Mesothelial cell of epicardium (in vitro differentiated cells): Measurements from ENCODE around the gene RPS2. TPM values are rescaled to one million over a fixed set of nuclear protein-coding genes. Genes with fewer than 3 reads are reported as not detected.
"Not testable (repeated sequence)": the region's sequence is repeated elsewhere in the genome, so short reads cannot be mapped to it uniquely, and the experiment has no call there.

ENCODE experiments used
- DNase-seq, 2 experiments: peaks; one replicate each; pipeline ENCODE4 v3.0.0; 2021; ENCODE audit warnings: low spot score in 2 of 2; ENCODE audit not compliant: unreplicated experiment in 2 of 2
- H3K27ac Mint-ChIP-seq: 2 replicates; pipeline ENCODE4 v1.8.0; 2021; ENCODE audit warnings: mixed read lengths
- H3K27me3 Mint-ChIP-seq: 2 replicates; pipeline ENCODE4 v1.8.0; 2021; ENCODE audit warnings: low read depth, mixed read lengths
- H3K36me3 Mint-ChIP-seq: 2 replicates; pipeline ENCODE4 v1.8.0; 2021; ENCODE audit warnings: mixed read lengths
- H3K4me1 Mint-ChIP-seq: 2 replicates; pipeline ENCODE4 v1.8.0; 2021; ENCODE audit warnings: mixed read lengths
- H3K4me3 Mint-ChIP-seq: 2 replicates; pipeline ENCODE4 v1.8.0; 2021; ENCODE audit warnings: mild to moderate bottlenecking, moderate library complexity, mixed read lengths
- H3K9me3 Mint-ChIP-seq: 2 replicates; pipeline ENCODE4 v1.8.0; 2021; ENCODE audit warnings: mixed read lengths
- CTCF ChIP-seq: fragments of 200-600 bp; sonication (generic); IDR thresholded peaks from one replicate; pipeline ENCODE4 v1.5.0; 2021; ENCODE audit warnings: antibody characterized with exemption; ENCODE audit not compliant: unreplicated experiment
- total RNA-seq: library from RNA; stranded (reverse); gene quantifications from 3 replicates; pipeline ENCODE4 v1.2.1, GENCODE V29; 2021

The RPS2 gene
- total RNA-seq = 2,265 to 2,496 TPM (median 2,379 TPM) in 3 replicates

- H3K4me1 Mint-ChIP-seq = peaks cover 34% of the 10 kb centered on the region
- DNase-seq = peak; percentile 99 to 100
- no peaks in the 10 kb centered on the region for H3K9me3 Mint-ChIP-seq
- H3K36me3 Mint-ChIP-seq = peaks cover 6% of the 10 kb centered on the region
- peak within 1 kb of the TSS; percentile 98 for H3K27ac Mint-ChIP-seq
- H3K4me3 Mint-ChIP-seq = peak within 1 kb of the TSS; percentile 93
- no peak for TF ChIP-seq CTCF
- H3K27me3 Mint-ChIP-seq = no peaks in the 10 kb centered on the region
Measured at GRCh38 chr16:1964506-1965395, at the start of gene RPS2. RPS2 (minus strand) TSS chr16:1964826; CDS start chr16:1964625, 201 bp downstream.

GRCh38 chr16:2013527-2013926, 48.9 kb upstream of the RPS2 start:
- H3K36me3 Mint-ChIP-seq = no peaks in the 10 kb centered on the region
- H3K4me3 Mint-ChIP-seq = no peak overlapping the region
- no peak for DNase-seq
- TF ChIP-seq CTCF = no peak
- no peaks in the 10 kb centered on the region for H3K9me3 Mint-ChIP-seq
- H3K27me3 Mint-ChIP-seq = peaks cover 10% of the 10 kb centered on the region
- H3K27ac Mint-ChIP-seq = no peak overlapping the region
- H3K4me1 Mint-ChIP-seq = peaks cover 10% of the 10 kb centered on the region

GRCh38 chr16:2011726-2012125, 47.1 kb upstream of the RPS2 start:
- H3K27me3 Mint-ChIP-seq, H3K36me3 Mint-ChIP-seq, DNase-seq, H3K4me3 Mint-ChIP-seq, H3K9me3 Mint-ChIP-seq, H3K27ac Mint-ChIP-seq: not testable (repeated sequence)
- H3K4me1 Mint-ChIP-seq = peaks cover 21% of the 10 kb centered on the region

GRCh38 chr16:2009791-2010510, 45.3 kb upstream of the RPS2 start, which contains the start of gene ZNF598:
ZNF598 (minus strand) TSS chr16:2009821.
- Mint-ChIP-seq H3K4me3 (peak within 1 kb of the TSS; percentile 82), H3K4me1 (peaks cover 27% of the 10 kb centered on the region), H3K27me3 (no peaks in the 10 kb centered on the region), H3K9me3 (no peaks in the 10 kb centered on the region), H3K27ac (peak within 1 kb of the TSS; percentile 98), H3K36me3 (no peaks in the 10 kb centered on the region)
- peak; percentile 73 to 84 for DNase-seq
- TF ChIP-seq CTCF = no peak

GRCh38 chr16:2009164-2009711, 44.6 kb upstream of the RPS2 start:
- Mint-ChIP-seq H3K4me3 (peak overlapping the region; percentile 67), H3K4me1 (peaks cover 29% of the 10 kb centered on the region), H3K36me3 (no peaks in the 10 kb centered on the region), H3K27ac (peak overlapping the region; percentile 92), H3K9me3 (no peaks in the 10 kb centered on the region), H3K27me3 (no peaks in the 10 kb centered on the region)
- no peak for TF ChIP-seq CTCF
- peak in 1 of 2 experiments; percentile 27 for DNase-seq
